IPS-11a (cell line): ENCODE data around the gene POGZ.
"Not testable (repeated sequence)": the region's sequence is repeated elsewhere in the genome, so short reads cannot be mapped to it uniquely, and the experiment has no call there.

Experiments
- H3K4me3 ChIP-seq: one replicate; pipeline ENCODE4 v1.5.1; 2013; ENCODE audit warnings: low read depth, low read length, control low read depth

Gene POGZ

GRCh38 chr1:151425103-151425502 is 34.2 kb downstream of the POGZ start:
- no peak overlapping the region for H3K4me3 ChIP-seq

DNA sequence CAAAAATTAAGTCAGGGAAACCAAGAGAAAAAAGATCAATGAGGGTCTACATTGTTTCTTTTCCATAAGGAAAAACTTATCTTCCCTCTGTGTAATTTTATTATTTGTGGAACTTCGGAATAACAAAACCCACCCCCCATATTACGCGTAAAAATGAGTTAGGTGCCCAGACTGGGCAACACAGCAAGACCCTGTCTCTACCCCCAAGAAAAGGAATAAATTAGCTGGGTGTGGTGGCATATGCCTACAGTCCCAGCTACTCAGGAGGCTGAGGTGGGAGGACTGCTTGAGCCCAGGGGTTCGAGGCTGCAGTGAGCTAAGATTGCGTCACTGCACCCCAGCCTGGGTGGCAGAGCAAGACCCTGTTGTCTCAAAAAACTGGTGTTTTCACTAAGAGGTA is 39.5 kb downstream of the POGZ start:
- H3K4me3 ChIP-seq: no peak overlapping the region

GRCh38 chr1:151418081-151418480 is 41.2 kb downstream of the POGZ start:
- no peak overlapping the region for H3K4me3 ChIP-seq

DNA sequence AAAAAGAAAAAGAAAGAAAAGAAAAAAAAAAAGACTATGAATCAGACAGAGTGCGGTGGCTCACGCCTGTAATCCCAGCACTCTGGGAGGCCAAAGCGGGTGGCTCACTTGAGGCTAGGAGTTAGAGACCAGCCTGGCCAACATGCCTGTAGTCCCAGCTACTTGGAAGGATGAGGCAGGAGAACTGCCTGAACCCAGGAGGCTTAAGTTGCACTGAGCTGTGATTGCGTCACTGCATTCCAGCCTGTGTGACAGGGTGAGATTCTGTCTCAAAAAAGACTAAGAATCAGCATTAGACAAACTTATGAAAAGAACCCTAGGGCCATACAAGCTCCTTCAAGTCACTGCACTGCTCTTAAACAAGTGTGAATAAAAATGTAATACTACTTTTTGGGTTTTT is 43.1 kb downstream of the POGZ start:
- H3K4me3 ChIP-seq: no peak overlapping the region

DNA sequence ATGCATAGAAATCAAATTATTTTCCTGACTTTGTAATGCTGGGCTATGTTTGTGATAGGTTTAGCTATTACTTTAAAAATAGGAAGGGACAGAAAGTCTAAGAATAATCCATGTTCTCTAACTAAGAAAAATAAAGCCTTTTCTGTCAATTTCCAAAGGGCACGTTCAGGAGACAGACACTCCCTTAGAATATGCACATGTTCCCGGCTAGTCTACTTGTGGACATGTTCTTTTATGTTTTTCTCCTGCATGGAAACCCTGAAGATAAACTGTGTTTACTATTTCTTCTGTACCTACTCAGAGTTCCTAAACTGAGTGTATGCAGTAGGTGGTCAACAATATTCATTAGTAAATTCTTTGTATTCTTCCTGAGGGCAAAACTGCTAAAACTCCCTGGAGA is 47.4 kb downstream of the POGZ start:
- H3K4me3 ChIP-seq: no peak overlapping the region

- no peak overlapping the region for H3K4me3 ChIP-seq
Measured at GRCh38 chr1:151408891-151409290, 50.4 kb downstream of the POGZ start.

- no peak overlapping the region for H3K4me3 ChIP-seq
Measured at GRCh38 chr1:151407304-151407703, 52.0 kb downstream of the POGZ start.

DNA sequence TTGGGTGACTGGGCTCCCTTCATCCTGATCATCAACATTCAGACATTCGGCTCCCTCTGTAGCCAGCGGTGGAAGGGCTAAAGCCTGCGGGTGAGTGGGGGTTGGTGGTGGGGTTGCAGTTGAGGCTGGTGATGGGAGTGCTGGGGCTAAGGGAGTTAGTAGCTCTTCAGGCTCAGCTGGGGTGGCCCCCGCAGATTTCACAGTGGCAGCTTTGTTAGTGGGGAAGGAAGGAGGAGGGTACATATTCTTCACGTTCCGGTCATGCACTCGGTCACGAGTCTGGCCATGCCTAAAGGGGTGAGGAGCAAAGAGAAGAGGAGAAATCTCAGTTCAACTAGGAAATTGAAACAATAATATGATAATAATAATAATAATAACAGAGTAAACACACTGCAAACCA is 53.1 kb downstream of the POGZ start:
- no peak overlapping the region for H3K4me3 ChIP-seq

DNA sequence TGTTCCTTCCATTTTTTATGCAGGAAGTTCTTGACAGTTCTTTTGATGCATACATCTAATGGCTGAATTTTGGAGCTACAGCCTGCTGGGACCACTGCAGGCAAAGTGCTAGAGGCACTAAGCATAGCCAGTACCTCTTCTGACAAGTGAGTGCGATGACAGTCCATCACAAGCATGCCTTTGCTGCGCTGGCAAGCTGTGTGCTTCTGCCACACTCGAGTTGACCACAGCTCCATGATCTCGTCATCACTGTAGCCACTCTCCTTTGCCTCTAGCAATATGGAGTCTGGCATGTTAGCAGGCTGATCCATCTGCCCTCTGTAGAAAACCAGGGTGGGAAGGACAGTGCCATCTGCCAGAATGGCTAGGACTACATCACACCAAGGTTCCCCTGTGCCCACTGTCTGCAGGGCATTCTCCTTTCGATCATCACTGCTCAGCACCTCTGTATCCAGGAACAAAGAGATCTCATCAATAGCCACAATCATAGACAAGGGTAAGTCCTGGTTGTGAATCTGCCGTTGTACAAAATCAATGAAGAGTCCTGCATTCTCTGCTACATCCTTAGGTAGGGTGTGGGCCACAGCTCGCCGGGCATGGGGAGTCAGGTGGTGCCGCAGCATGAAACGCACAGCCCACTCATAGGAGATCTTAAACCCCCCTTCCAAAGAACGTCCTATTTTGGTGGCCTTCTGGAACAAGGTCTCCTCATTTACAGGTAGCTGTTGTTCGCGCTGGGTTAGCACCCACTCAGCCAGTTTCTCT is 53.9 kb downstream of the POGZ start:
- H3K4me3 ChIP-seq: no peak overlapping the region

DNA sequence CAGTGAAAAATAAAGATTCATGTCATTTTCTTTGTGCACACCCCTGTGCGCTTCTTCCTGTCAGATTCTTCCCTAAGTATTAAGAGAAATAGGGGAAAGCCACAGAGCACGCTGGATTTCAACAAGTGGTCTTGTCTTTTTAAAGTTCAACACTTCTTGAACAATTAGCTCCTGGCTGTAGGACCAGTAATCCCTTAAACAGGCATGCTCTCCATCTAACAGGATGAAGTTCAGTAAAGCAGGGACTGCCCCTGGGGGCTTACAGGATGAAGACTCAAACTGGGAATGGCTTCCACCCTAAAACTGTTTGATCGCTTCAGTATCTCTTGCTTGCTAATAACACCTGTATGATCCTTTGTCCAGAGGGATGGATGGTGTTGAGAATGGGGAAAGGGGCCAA is 55.7 kb downstream of the POGZ start:
- no peak overlapping the region for H3K4me3 ChIP-seq

DNA sequence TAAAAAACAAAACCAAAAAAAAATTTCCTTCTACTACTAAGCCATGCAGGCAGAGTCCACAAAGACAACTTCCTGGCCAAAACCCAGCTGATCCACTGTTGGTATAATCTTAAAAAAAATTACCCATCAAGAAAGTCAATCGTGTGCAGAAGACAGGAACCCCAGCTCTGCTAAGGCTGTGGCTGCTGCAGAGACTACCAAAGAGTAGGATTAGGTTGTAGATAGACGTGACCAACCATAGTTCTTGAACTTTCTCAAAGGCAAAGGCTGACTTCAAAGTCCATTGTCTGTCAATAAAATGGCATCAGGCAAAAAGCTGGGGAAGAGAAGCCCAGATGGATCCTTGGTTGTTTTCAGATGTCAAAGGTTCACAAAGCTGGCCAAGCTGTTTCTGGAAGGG is 56.5 kb downstream of the POGZ start:
- H3K4me3 ChIP-seq: no peak overlapping the region

GRCh38 chr1:151401860-151402259 is 57.4 kb downstream of the POGZ start:
- H3K4me3 ChIP-seq: no peak overlapping the region

GRCh38 chr1:151401125-151401788 is 58.0 kb downstream of the POGZ start:
- no peak overlapping the region for H3K4me3 ChIP-seq

GRCh38 chr1:151399324-151400171 is 59.7 kb downstream of the POGZ start, which contains the start of gene PSMB4:
Gene PSMB4 (plus strand): TSS chr1:151399573. CDS start chr1:151399588, 15 bp downstream.
- peak within 1 kb of the TSS; percentile 99 for H3K4me3 ChIP-seq

DNA sequence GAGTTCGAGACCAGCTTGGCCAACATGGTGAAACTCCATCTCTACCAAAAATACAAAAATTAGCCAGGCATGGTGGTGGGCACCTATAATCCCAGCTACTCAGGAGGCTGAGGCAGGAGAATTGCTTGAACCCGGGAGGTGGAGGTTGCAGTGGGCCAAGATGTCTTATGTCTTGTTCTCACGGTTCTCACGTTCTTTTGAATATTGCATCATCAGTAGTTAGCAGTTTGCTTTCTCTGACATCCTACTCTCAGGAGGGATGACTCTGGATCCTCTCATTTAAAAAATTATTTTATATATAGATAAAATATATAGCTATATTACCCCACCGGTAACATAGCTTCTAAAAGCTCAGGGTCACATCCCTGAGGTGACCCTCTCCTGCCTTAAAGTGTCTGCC is 63.0 kb downstream of the POGZ start:
- not testable (repeated sequence) for H3K4me3 ChIP-seq

- no peak overlapping the region for H3K4me3 ChIP-seq
Measured at GRCh38 chr1:151393583-151393982, 65.7 kb downstream of the POGZ start.

- no peak overlapping the region for H3K4me3 ChIP-seq
Measured at GRCh38 chr1:151391079-151391563, 68.2 kb downstream of the POGZ start.

DNA sequence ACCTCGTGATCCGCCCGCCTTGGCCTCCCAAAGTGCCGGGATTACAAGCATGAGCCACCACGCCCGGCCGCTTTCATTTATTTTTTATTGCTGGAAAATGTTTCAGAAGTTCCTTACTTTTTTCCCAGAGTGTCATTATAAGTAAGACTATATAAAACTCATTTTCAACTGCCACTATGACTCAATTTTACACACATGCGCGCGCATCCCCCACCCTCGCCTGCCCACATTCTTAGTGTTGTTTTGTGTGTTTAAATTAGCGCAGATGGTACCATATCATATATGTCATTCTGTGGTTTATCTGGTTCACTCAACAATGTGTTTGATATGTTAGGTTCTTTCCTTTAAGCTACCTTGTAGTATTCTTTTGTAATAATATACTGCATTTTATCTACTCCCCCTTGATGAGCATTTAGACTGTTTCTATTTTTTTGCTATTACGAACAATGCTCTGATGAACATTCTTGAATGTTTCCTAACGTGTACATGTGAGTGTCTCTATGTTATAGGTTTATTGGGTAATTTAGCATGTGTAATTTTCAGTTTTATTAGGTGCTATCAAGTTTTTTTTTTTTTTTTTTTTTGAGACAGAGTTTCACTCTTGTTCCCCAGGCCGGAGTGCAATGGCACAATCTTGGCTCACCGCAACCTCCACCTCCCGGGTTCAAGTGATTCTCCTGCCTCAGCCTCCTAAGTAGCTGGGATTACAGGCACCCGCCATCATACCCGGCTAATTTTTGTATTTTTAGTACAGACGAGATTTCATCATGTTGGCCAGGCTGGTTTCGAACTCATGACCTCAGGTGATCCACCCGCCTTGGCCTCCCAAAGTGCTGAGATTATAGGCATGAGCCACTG is 68.8 kb downstream of the POGZ start:
- H3K4me3 ChIP-seq: not testable (repeated sequence)

DNA sequence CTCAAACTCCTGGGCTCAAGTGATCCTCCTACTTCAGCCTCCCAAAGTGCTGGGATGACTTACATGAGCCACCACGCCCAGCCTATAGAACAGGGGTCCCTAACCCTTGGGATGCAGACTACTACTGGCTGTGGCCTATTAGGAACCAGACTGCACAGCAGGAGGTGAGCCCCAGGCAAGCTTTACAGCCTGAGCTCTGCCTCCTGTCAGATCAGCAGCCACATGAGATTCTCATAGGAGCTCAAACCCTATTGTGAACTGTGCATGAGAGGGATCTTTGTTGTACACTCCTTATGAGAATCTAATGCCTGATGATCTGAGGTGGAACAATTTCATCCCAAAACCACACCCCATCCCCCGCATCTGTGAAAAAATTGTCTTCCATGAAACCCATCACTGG is 73.3 kb downstream of the POGZ start:
- no peak overlapping the region for H3K4me3 ChIP-seq

- no peak overlapping the region for H3K4me3 ChIP-seq
Measured at GRCh38 chr1:151384584-151384983, 74.7 kb downstream of the POGZ start.
